Measurements from ENCODE around the gene CAMKK1. TPM values are rescaled to one million over a fixed set of nuclear protein-coding genes. Genes with fewer than 3 reads are reported as not detected.

CAMKK1 gene
- total RNA-seq, 1 experiment from 2014 or later: 4.3 TPM

- DNase-seq (ENCODE audit: unreplicated experiment): no peak
- Mint-ChIP-seq H3K4me1 (ENCODE audit: insufficient read depth, unreplicated experiment) (no peaks in the 10 kb centered on the region), H3K36me3 (ENCODE audit: insufficient read depth, unreplicated experiment) (peaks cover 37% of the 10 kb centered on the region), H3K9me3 (ENCODE audit: unreplicated experiment) (no peaks in the 10 kb centered on the region), H3K4me3 (ENCODE audit: unreplicated experiment) (no peak overlapping the region), H3K27me3 (ENCODE audit: insufficient read depth, unreplicated experiment) (no peaks in the 10 kb centered on the region), H3K27ac (ENCODE audit: low read depth, unreplicated experiment) (no peak overlapping the region)
- no peak for TF ChIP-seq CTCF (IDR thresholded peaks at IDR 0.05; ENCODE audit: unreplicated experiment)
- POLR2A ChIA-PET: interaction anchor here (0.7 to 1.0 kb wide), 2 partner anchors 11 to 199 kb away, joined by 3 to 4 read pairs; no protein-coding TSS in a partner anchor
- intact Hi-C loops (cut with micrococcal nuclease): no loop called here
- no TSS peak for BruUV-seq (replicated peaks)
- CTCF ChIA-PET: interaction anchor here (0.6 kb wide), 2 partner anchors 175 to 600 kb away, joined by 3 to 5 read pairs; no protein-coding TSS in a partner anchor
Observed at GRCh38 chr17:3866276-3866675, 26.6 kb downstream of the CAMKK1 start.

GRCh38 chr17:3865176-3865575, 27.7 kb downstream of the CAMKK1 start:
- BruUV-seq (replicated peaks): no TSS peak
- no peaks in the 10 kb centered on the region for H3K9me3 Mint-ChIP-seq (ENCODE audit: unreplicated experiment)

GRCh38 chr17:3864534-3864933, 28.3 kb downstream of the CAMKK1 start:
- H3K36me3 Mint-ChIP-seq (ENCODE audit: insufficient read depth, unreplicated experiment): peaks cover 22% of the 10 kb centered on the region
- intact Hi-C loops (cut with micrococcal nuclease): loop anchor here (5.0 kb wide), 1 partner anchor 213 kb away; no protein-coding TSS in a partner anchor
- POLR2A ChIA-PET: interaction anchor here (0.6 kb wide), 1 partner anchor 145 kb away, joined by 5 read pairs; no protein-coding TSS in a partner anchor
- CTCF ChIA-PET: interaction anchor here (0.6 to 2.5 kb wide), 11 partner anchors 12 to 203 kb away, joined by 3 to 9 read pairs (median 4); partner anchors contain the start of gene NCBP3
- no peak overlapping the region for H3K27ac Mint-ChIP-seq (ENCODE audit: low read depth, unreplicated experiment)
- no peaks in the 10 kb centered on the region for H3K4me1 Mint-ChIP-seq (ENCODE audit: insufficient read depth, unreplicated experiment)
- no TSS peak for BruUV-seq (replicated peaks)
- no peaks in the 10 kb centered on the region for H3K27me3 Mint-ChIP-seq (ENCODE audit: insufficient read depth, unreplicated experiment)
- H3K4me3 Mint-ChIP-seq (ENCODE audit: unreplicated experiment): no peak overlapping the region
- no peaks in the 10 kb centered on the region for H3K9me3 Mint-ChIP-seq (ENCODE audit: unreplicated experiment)
- TF ChIP-seq CTCF (IDR thresholded peaks at IDR 0.05; ENCODE audit: unreplicated experiment): no peak
- DNase-seq (ENCODE audit: unreplicated experiment): no peak

More at GRCh38 chr17:3865176-3865575, 27.7 kb downstream of the CAMKK1 start:
- intact Hi-C loops (cut with micrococcal nuclease): no loop called here
- Mint-ChIP-seq H3K36me3 (ENCODE audit: insufficient read depth, unreplicated experiment) (peaks cover 28% of the 10 kb centered on the region), H3K27ac (ENCODE audit: low read depth, unreplicated experiment) (no peak overlapping the region), H3K4me1 (ENCODE audit: insufficient read depth, unreplicated experiment) (no peaks in the 10 kb centered on the region), H3K27me3 (ENCODE audit: insufficient read depth, unreplicated experiment) (no peaks in the 10 kb centered on the region), H3K4me3 (ENCODE audit: unreplicated experiment) (no peak overlapping the region)
- ChIA-PET POLR2A (interaction anchor here (0.7 kb wide), 1 partner anchor 36 kb away, joined by 3 read pairs; no protein-coding TSS in a partner anchor), CTCF (interaction anchor here (0.7 to 2.5 kb wide), 11 partner anchors 12 to 203 kb away, joined by 3 to 9 read pairs (median 4); partner anchors contain the start of gene NCBP3)
- no peak for TF ChIP-seq CTCF (IDR thresholded peaks at IDR 0.05; ENCODE audit: unreplicated experiment)
- DNase-seq (ENCODE audit: unreplicated experiment): peak; percentile 11

GRCh38 chr17:3861761-3862681, 30.8 kb downstream of the CAMKK1 start:
- POLR2A ChIA-PET: interaction anchor here (1.4 to 1.7 kb wide), 2 partner anchors 12 to 16 kb away, joined by 4 read pairs; partner anchors contain the start of gene NCBP3
- CTCF ChIA-PET: interaction anchor here (0.6 to 2.1 kb wide), 8 partner anchors 16 to 772 kb away, joined by 3 to 12 read pairs (median 5); no protein-coding TSS in a partner anchor
- intact Hi-C loops (cut with micrococcal nuclease): loop anchor here (5.0 kb wide), 1 partner anchor 215 kb away; no protein-coding TSS in a partner anchor
- peaks cover 5% of the 10 kb centered on the region for H3K36me3 Mint-ChIP-seq (ENCODE audit: insufficient read depth, unreplicated experiment)
- no peak overlapping the region for H3K27ac Mint-ChIP-seq (ENCODE audit: low read depth, unreplicated experiment)
- H3K4me3 Mint-ChIP-seq (ENCODE audit: unreplicated experiment): no peak overlapping the region
- DNase-seq (ENCODE audit: unreplicated experiment): no peak
- H3K27me3 Mint-ChIP-seq (ENCODE audit: insufficient read depth, unreplicated experiment): no peaks in the 10 kb centered on the region
- no peaks in the 10 kb centered on the region for H3K9me3 Mint-ChIP-seq (ENCODE audit: unreplicated experiment)
- no peak for TF ChIP-seq CTCF (IDR thresholded peaks at IDR 0.05; ENCODE audit: unreplicated experiment)
- no peaks in the 10 kb centered on the region for H3K4me1 Mint-ChIP-seq (ENCODE audit: insufficient read depth, unreplicated experiment)
- no TSS peak for BruUV-seq (replicated peaks)
